ENCODE results near the gene TAS2R3.

GRCh38 chr7:141754939-141755338 is 9.0 kb upstream of the TAS2R3 start:
- TF ChIP-seq, protein P1, sequence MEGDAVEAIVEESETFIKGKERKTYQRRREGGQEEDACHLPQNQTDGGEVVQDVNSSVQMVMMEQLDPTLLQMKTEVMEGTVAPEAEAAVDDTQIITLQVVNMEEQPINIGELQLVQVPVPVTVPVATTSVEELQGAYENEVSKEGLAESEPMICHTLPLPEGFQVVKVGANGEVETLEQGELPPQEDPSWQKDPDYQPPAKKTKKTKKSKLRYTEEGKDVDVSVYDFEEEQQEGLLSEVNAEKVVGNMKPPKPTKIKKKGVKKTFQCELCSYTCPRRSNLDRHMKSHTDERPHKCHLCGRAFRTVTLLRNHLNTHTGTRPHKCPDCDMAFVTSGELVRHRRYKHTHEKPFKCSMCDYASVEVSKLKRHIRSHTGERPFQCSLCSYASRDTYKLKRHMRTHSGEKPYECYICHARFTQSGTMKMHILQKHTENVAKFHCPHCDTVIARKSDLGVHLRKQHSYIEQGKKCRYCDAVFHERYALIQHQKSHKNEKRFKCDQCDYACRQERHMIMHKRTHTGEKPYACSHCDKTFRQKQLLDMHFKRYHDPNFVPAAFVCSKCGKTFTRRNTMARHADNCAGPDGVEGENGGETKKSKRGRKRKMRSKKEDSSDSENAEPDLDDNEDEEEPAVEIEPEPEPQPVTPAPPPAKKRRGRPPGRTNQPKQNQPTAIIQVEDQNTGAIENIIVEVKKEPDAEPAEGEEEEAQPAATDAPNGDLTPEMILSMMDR (IDR thresholded peaks at IDR 0.05): peak in 8 of 12 donors; percentile 19 to 38 (median 34)
- TF ChIP-seq POLR2A (IDR thresholded peaks at IDR 0.05): no peak
